ENCODE measurements around the gene ERLIN1. TPM values are rescaled to one million over a fixed set of nuclear protein-coding genes. Genes with fewer than 3 reads are reported as not detected.

Gene ERLIN1
- total RNA-seq, 1 experiment from 2014 or later: 72.1 TPM

DNA sequence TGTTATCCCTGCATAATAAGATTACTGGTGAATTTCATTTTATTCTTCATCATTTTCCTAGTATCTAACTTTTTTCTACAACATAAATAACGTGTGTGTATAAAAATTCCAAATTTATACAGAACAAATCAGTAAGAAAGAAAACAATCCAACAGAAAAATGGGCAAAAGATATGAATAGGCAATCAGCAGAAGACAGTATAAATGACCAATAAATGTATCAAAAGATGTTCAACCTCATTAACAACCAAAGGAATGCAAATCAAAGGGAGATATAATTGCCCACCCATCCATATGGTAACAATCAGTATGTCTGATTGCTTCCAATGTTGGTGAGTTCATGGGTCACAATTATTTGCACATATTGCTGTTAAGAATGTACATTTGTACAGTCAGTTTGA lies 13.5 kb downstream of the ERLIN1 start:
- no peak for DNase-seq (ENCODE audit: low spot score)

DNA sequence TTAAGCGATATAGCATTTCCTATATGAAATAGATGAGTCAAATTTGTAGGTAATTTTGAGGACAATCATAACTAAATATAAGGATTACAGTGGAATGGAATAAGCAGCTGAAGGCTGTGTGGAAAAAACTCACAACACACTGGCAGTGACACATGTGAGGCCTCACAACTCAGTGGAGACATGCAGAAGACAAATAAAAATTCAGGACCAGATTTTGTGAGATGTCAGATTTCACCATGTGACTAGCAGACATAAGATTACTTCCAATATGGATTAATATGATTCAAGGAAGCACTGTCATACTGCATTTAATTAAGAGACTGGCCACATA lies 17.6 kb downstream of the ERLIN1 start:
- DNase-seq (ENCODE audit: low spot score): no peak

DNA sequence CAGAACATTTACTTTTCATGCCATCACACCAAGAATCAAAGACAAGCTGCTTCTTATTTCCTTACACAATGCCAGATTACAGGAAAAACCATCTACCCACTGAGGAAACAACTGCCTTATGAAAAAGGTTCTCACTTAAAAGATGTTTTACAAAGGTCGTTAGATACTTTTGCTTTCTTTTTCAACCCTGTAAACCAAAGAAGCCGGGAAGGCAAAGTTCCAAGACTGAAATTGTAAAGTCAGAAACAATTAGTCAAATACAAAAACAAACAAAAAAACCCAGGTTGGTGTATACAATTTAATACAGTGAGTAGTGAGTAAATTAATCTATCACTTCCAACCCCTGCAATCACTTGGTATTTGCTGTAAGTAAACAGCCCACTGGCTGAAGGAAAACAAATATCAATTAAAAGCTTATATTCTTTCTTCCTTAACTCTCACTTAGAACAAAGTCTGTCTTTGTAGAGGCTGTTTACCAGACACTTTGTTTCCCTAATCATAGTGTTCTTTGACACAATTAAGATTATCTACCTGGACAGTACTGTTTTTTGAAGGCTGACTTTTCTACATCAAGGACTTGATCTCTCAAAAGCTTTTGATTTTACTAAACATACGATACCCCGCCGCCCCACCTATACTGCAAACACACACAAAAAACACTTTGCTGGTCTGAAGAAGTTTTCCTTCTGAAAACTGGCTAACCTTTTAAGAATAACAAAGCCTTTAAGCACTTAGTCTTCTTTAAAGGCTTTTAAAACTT lies 18.1 kb downstream of the ERLIN1 start:
- DNase-seq (ENCODE audit: low spot score): no peak

DNA sequence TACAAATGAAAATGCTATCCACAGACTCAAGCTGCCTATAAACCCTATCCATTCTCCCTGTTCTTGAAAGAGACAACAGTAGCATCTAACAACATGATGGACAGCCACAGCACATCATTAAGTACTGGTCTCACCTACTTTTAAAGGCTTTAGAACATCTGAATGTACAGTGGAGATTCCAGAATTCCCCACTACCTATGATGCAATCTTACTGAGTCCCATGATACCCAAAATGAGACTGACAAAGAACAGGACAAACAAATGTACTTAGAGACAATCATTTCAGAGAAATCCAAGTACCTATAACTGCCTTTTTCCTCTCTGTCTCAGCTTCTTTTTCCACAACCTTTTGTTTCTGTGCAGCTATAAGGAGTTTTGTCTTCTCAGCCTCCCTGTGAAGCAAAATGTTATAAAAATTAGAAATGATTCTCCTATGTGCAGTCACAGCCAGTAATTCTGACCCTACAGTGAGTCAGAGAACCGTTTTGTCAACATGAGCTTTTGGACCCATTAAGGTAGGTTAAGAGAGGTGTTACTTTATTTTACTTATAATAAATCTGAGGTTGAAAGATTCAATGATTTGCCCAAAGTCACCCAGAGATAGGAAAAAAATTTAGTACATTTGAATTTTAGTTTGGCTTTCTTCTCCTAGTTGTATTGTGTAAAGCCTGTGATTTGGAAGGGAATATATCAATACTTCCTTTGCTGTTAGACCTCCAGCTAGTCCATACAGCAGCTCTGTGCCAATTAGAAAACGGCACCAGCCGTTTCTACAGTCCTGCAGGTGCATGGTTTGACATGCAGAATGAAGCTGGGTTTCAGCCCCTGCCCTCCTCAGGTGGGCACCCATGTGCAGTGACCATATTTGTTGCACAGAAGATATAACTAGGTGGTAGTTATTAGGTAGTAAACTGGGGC lies 21.9 kb downstream of the ERLIN1 start:
- no peak for DNase-seq (ENCODE audit: low spot score)

DNA sequence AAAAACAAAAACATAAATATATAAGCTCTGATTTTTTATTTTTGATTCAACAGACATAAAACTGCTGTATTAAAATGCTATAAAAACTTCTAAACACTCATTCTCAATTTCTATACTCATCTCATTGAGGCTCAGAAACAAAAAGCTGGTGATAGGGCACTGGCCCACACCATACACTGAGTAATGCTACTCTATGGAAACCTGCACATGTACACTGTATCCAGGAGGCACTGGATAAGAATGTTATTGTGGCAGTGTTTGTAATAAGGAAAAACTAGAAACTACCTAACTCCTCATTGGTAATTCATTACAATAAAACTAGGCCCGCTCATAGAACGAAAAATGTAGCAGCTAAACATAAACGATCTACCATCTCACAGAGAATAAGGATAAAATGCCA lies 23.1 kb downstream of the ERLIN1 start:
- no peak for DNase-seq (ENCODE audit: low spot score)

DNA sequence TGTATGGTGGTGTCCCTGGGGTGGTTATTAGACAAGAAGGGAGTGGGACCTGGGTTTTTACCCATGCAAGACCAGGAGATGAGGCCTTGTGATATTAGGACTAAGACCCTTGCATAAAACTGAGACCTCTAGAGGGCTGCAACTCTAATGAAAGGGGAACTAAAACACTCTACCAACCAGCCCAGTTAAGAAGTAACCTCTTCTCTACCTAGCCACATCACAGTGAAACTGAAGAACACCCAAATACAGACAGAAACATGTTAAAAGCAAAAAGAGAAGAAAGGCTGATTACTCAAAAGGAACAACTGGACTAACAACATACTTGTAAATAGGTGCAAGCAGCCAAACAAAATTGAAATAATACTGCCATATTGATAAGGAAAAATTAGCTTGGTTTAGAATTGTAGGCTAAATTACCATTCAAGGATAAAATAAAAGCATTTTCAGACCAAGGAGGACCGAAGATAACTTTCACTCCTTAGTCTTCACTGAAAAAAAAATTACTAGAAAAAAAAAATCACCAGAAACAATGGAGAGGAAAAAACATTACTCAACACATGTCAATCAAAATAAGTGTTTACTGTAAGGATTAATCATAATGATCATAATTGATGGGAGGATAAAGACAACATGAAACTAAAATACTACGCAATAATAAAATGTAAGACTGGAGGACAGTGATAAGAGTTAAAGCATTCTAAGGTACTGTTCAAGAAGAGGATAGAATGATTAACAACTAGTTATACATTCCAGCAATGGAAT lies 27.6 kb downstream of the ERLIN1 start:
- DNase-seq (ENCODE audit: low spot score): no peak

DNA sequence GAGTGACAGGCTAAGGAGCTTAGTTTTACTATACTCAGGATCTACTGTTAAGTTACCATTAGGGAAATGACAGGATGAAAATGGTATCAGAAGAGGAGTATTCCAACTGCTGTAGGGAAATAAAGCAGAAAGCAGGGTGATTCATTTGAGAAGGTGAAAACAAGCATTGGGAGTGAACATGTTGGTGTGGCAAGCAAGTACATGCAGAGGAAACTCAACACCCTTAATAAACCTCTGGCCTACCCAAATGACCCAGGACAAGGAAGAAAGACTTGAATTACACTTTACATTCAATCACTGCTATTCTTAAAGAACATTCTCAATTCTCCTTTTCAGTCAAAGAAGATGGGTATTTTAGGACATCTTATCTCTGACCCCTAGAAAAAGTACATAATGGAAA lies 28.7 kb downstream of the ERLIN1 start:
- DNase-seq (ENCODE audit: low spot score): no peak

DNA sequence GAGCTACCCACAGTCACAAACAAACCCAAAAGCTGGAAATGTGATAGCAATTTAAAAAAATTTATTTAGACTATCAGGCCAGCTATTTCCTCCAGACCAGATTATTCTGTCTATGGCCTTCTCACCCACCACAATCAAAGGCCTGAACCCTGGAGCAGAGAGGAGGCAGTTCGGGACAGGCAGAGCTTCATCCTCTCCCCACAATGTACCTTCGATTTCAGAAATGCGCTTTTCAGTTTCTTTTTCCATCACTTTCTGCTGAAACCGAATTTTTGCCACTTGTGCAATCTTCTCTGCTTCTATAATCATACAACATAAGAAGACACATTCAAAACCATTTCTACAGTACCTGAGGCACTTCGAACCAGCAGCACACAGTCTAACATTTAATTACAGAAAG lies 29.9 kb downstream of the ERLIN1 start:
- no peak for DNase-seq (ENCODE audit: low spot score)

DNA sequence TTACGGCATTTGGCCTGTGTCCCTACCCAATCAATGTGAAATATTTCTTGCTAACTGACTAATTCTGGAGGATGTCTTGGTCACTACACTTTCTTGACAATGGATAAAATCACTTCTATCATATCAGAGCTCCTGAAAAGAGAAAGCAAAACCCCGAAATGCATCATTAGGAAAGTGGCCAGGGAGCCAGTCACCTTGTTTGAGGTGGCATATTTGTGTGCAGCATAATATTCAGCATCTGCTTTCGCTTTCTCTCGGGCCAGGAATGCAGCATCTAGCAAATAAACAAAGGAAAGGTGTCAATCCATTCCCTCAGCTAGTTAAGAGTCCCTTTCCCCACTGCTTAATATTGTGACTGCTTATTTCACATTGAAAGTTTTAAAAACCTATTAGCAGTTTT lies 31.2 kb downstream of the ERLIN1 start:
- no peak for DNase-seq (ENCODE audit: low spot score)

DNA sequence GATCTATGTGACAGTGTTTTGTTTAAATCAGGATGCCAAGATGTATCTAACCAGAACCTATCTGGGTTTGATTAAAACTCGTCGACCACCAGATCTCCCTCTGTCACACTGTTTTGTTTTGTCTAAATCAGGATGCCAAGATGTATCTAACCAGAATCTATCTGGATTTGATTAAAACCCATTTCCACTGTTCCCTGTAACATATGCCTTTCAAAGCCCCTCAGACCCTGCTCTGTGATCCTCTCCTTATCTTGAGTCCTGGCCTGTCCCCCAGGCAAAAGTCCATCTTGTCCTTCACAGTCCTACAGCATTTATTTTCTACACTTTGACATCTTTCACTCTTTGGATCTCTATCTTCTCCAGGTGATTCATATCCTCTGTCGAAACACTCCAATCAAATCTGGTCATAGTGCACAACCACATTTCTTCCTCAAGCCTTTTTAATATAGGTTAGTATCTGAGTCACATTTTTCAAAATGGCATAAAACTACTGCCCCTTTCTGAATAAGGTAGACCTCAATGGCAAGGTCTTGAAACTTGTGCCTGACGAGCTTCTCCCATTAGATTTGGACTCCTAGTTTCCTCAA lies 32.5 kb downstream of the ERLIN1 start:
- no peak for DNase-seq (ENCODE audit: low spot score)

DNA sequence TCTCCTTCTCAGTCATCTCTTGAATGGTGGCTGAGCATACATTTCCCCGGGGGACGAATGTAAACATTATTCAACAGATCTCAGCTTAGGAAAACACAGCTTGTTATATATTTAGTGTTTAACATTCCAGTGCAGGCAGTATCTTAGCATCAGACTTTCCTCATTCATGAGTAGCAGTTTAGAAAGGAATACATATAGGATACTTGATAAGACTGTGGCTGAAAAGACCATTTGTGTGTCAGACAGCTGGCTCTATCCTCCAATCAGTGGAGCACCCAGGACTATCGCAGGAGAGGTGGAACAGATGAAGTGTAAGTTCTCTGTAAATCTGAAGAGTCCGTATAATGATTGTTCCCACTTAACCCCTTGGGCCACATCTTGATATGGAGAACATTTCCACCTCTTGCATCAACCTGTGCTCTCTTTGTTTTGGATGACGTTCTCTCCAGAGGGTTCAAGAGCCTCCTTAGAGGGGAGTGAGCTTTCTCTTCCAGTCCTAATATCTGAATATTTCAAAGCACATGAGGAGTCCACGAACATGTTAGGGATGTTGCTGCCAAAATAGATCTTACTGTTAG lies 34.0 kb downstream of the ERLIN1 start:
- no peak for DNase-seq (ENCODE audit: low spot score)

DNA sequence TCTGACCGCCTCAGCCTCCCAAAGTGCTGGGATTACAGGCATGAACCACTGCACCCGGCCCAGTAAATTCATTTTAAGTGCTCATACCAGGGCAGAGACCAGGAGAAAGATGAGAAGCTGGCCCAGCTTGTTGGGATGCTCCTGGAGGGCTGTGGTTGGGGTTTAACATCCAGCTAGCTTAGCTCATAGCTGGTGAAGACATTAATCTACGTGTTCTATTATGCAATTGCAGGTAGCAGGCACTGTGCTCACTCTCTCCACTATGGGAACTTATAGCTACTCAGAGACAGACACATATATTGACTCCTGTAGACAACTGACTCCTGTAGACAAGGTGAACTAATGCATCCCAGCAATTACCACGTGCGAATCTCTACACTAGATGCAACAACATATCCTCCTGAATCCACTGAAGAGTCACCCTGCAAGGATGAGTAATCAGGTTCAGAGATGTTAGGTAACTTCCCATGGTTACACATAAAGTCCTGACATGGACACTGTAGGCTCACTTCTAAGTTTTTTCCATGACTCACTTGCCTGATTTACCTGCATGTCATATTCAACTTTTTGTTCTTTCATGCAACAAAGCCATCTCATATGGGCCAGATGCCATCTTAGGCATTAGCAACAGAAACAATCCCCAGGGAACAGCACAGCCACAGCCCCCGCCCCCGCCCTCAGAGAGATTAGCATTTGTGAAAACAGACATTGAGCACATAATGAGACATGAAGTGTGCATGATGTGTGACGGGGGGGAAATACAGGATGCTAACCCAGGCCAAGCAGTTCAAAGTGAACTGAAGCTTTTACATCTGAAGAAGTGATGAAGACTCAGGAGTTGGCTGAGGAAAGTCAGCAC lies 37.2 kb downstream of the ERLIN1 start:
- peak; percentile 34 for DNase-seq (ENCODE audit: low spot score)

DNA sequence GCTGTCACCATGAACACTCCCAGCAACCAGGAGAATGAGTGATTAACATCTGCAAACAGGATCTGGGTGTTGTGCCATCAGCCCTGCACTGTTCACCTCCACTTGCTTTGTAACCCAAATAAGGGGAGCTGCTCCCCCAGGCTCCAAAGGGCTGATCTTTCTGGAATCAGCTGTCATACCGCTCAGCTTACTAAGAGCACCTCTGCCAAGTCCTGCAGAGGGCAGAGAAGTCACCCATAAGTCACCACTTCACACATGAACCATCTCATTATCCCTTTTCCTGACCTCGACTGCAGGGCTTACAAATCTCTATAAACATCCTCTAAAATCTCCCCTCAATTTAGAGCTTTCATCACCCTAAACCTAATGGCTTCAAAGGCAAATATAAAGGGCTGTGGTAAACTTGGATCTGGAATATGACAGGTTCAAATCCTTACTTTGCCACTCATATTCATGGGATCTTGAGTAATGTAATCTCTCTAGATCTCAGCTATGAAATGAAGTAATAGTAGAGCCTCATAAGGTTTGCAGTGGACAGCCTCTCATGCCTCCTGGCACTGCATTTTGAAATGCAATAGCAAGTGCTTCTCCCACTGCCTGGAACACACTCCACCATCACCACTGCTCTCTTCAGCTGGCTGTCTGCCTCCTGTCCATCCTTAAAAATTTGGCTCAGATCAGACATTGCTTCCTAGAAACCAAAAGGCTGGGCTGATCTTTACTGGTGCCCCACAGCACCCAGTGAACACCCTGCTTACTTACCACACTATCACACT lies 38.8 kb downstream of the ERLIN1 start:
- no peak for DNase-seq (ENCODE audit: low spot score)

DNA sequence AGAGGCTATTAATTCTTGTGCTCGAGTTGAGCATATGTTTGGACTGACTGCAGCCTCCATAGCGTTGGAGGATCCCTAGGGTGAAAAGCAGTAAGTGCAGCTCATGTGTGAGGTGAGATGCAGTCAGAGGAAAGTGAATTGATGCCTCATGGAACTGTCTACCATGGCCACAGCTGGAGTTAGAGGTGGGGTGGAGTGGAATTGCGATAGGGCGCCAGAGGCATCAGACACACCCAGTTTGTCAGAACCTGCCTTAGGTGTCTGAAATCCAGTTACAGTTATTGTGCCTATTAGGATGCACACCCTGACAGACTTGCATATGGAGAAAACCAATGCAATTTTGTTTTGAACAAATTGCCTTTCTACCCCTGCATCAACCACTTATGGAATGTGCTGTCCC lies 39.4 kb downstream of the ERLIN1 start:
- no peak for DNase-seq (ENCODE audit: low spot score)

DNA sequence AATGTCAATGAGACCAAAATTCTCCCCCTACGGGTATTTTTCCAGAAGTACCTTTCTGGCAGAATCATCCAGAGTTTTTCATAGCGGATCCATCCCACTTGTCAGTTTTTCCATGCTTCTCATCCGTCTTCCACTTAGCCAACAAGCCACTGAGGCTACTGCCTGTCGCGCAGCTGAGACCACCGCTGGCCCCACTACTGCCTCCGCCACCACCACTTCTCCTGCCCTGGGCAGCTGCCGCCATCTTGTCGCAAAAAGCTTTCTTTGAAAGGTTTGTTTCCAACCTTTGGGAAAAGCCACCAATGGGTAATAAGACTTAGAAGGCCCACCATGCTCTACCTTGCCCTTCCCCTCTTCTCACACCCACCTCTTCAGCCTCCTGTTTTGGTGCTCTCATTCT lies 42.1 kb downstream of the ERLIN1 start:
- DNase-seq (ENCODE audit: low spot score): no peak

DNA sequence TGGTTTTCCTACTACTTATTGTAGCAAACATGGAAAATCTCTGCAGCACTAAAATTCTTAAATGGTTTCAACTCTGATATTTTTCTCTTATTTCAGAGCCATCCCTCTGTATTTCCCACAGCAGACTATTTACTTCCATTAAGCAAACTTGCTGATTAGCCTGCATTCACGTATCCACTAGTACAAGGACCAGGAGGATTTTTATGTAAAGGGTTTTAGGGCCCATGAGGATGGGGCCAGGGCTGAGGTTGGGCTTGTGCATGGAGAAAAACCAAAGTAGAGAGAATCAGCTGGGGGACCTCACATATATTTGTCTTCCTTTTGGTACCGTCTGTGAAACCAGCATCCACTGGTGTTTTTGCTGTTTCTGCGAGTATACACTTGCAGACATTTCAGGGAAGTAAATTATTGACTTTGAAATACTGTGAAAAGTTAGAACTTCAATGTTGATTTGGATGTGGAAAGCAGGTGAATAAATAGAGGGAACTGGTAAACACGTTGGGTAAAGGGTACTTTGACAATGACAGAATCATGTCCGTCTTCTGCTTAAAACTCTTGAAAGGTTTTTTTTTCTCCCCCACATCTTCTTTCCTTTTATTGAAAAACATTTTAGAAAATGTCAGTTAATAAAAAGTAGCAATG lies 44.3 kb downstream of the ERLIN1 start:
- no peak for DNase-seq (ENCODE audit: low spot score)

DNA sequence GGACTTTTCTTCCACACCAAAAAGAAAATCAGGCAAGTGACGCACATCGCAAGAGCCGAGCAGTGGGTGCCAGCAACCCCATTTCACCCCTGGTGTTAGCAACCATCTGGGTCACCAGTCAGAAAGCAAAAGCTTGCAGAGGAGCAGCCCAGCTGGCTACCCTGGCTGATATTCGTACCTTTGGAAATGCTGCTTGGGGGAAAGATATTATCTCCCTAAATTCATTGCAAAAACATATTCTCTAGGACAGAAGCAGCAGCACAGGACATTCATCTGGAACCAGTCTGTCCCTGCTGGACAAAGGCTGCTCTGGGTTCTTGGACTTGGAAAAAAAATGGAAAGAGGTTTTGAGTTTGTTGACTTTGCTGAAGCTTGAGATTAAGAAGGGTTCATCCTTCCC lies 45.8 kb downstream of the ERLIN1 start:
- DNase-seq (ENCODE audit: low spot score): no peak

DNA sequence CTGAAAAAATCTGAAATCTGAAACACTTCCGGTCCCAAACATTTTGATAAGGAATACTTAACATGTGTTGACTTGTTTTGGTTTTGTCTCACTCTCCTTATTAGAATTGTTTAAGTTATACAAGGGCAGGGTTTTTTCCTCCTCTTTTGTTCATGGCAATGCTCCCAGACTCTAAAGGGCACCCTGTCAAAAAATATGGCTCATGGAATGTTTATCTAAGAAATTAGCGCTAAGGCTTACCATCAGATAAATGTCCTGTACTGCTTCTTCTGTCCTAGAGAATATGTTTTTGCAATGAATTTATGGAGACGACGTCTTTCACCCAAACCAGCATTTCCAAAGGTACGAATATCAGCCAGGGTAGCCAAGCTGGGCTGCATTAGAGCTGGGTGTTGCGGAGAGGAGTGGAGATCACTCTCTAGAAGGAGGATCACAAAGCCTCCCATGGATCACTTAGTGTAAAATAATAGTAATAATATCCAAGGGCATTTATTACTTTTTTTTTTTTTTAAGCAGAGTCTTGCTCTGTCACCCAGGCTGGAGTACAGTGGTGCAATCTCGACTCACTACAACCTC lies 46.8 kb downstream of the ERLIN1 start:
- no peak for DNase-seq (ENCODE audit: low spot score)

DNA sequence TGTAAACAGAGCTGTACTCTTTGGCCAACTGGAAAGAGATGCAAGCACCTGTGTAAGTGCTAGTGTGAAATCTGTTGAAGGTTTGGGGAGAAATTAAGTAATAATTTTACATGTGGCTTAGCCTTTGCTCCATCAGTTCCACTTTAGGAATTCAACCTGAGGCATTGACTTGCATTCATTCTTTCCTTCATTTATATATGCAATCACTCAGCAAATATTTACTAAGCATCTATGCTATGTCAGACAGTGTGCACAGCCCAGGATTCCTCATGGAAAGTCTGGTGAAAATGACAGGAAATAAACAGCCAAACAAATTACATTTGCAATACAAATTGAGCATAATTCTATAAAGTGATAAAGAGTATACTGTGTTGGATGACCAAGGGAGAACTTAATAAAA lies 50.3 kb downstream of the ERLIN1 start:
- DNase-seq (ENCODE audit: low spot score): no peak

Data from A172 (cell line).